MM.1S (cell line): ENCODE data around the gene CTNNA1.

Experiments used
- DNase-seq: peaks from one replicate; pipeline ENCODE4 v3.0.0-alpha.2; 2015
- H2AFZ ChIP-seq: fragments of 300-600 bp; sonication (generic); 2 replicates; pipeline ENCODE4 v1.6.0; 2016; ENCODE audit warnings: antibody characterized with exemption, low read length
- H3F3A ChIP-seq: fragments of 300-600 bp; sonication (generic); 2 replicates; pipeline ENCODE4 v1.6.1; 2016; ENCODE audit warnings: mild to moderate bottlenecking, antibody characterized with exemption, low read length, moderate library complexity, mixed read lengths; ENCODE audit not compliant: insufficient read depth
- H3K27ac ChIP-seq: fragments of 300-600 bp; sonication (generic); 2 replicates; pipeline ENCODE4 v1.5.1; 2016; ENCODE audit warnings: mild to moderate bottlenecking, low read length
- H3K27me3 ChIP-seq: fragments of 300-600 bp; sonication (generic); replicated peaks from 2 replicates; pipeline ENCODE4 v1.6.0; 2016; ENCODE audit warnings: low read length; ENCODE audit not compliant: insufficient read depth
- H3K36me3 ChIP-seq: fragments of 300-600 bp; sonication (generic); replicated peaks from 2 replicates; pipeline ENCODE4 v1.6.1; 2016; ENCODE audit warnings: mild to moderate bottlenecking, low read length, mixed read lengths; ENCODE audit not compliant: insufficient read depth
- H3K4me1 ChIP-seq: fragments of 300-600 bp; sonication (generic); 2 replicates; pipeline ENCODE4 v1.6.1; 2016; ENCODE audit warnings: low read length, mixed read lengths
- H3K4me2 ChIP-seq: fragments of 300-600 bp; sonication (generic); 2 replicates; pipeline ENCODE4 v1.6.0; 2016; ENCODE audit warnings: low read depth, low read length
- H3K4me3 ChIP-seq: fragments of 300-600 bp; sonication (generic); 2 replicates; pipeline ENCODE4 v1.5.1; 2016; ENCODE audit warnings: low read length, mixed read lengths
- H3K79me2 ChIP-seq: fragments of 300-600 bp; sonication (generic); 2 replicates; pipeline ENCODE4 v1.6.1; 2016; ENCODE audit warnings: mixed run types, low read length, mixed read lengths
- H3K9ac ChIP-seq: fragments of 300-600 bp; sonication (generic); 2 replicates; pipeline ENCODE4 v1.6.1; 2016; ENCODE audit warnings: low read length, mixed read lengths
- H3K9me2 ChIP-seq: fragments of 300-600 bp; sonication (generic); replicated peaks from 2 replicates; pipeline ENCODE4 v1.6.1; 2016; ENCODE audit warnings: mild to moderate bottlenecking, low read length, mixed read lengths; ENCODE audit not compliant: insufficient read depth
- H3K9me3 ChIP-seq: fragments of 300-600 bp; sonication (generic); replicated peaks from 2 replicates; pipeline ENCODE4 v1.6.1; 2016; ENCODE audit warnings: mild to moderate bottlenecking, low read length, mixed read lengths; ENCODE audit not compliant: insufficient read depth
- H4K20me1 ChIP-seq: fragments of 300-600 bp; sonication (generic); 2 replicates; pipeline ENCODE4 v1.6.1; 2016; ENCODE audit warnings: mild to moderate bottlenecking, low read length, moderate library complexity, mixed read lengths; ENCODE audit not compliant: insufficient read depth
- CTCF ChIP-seq: fragments of 300-600 bp; sonication (generic); IDR thresholded peaks from 2 replicates; pipeline ENCODE4 v1.5.1; 2016; ENCODE audit warnings: antibody characterized with exemption, low read length, mixed read lengths
- EZH2 ChIP-seq: fragments of 300-600 bp; sonication (generic); optimal IDR thresholded peaks from 2 replicates; pipeline ENCODE3; 2017; ENCODE audit warnings: low read depth, mild to moderate bottlenecking, antibody characterized with exemption, low read length, mixed read lengths
- EZH2phosphoT487 ChIP-seq: fragments of 300-600 bp; sonication (generic); IDR thresholded peaks from 2 replicates; pipeline ENCODE4 v1.6.1; 2018; ENCODE audit warnings: antibody characterized with exemption, low read length

CTNNA1 gene

GRCh38 chr5:138901716-138902115 lies 148.5 kb downstream of the CTNNA1 start:
- H2AFZ ChIP-seq, result no peak overlapping the region
- no peak overlapping the region for H3K4me3 ChIP-seq
- no peak overlapping the region for H3K4me2 ChIP-seq
- H3K9ac ChIP-seq, result no peak overlapping the region
- no peak overlapping the region for H3K27ac ChIP-seq
- TF ChIP-seq EZH2 (no peak), EZH2phosphoT487 (no peak), CTCF (no peak)
- H3K36me3 ChIP-seq, result no peaks in the 10 kb centered on the region
- no peak for DNase-seq
- no peaks in the 10 kb centered on the region for H3K9me3 ChIP-seq
- no peaks in the 10 kb centered on the region for H3K9me2 ChIP-seq
- H3K27me3 ChIP-seq, result no peaks in the 10 kb centered on the region
- no peaks in the 10 kb centered on the region for H3K4me1 ChIP-seq
- no peaks in the 10 kb centered on the region for H4K20me1 ChIP-seq
- H3F3A ChIP-seq, result peaks cover 4% of the 10 kb centered on the region; the same call in 1 of the 2 replicates
- H3K79me2 ChIP-seq, result no peaks in the 10 kb centered on the region

GRCh38 chr5:138903130-138903775 lies 150.0 kb downstream of the CTNNA1 start:
- H3K4me2 ChIP-seq, result no peak overlapping the region
- no peaks in the 10 kb centered on the region for H3K27me3 ChIP-seq
- H3K27ac ChIP-seq, result no peak overlapping the region

GRCh38 chr5:138905541-138905940 lies 152.3 kb downstream of the CTNNA1 start:
- Histone ChIP-seq H4K20me1 (no peaks in the 10 kb centered on the region), H3K4me3 (no peak overlapping the region), H3K27me3 (no peaks in the 10 kb centered on the region), H3K4me1 (no peaks in the 10 kb centered on the region), H3K9me3 (no peaks in the 10 kb centered on the region), H3K79me2 (no peaks in the 10 kb centered on the region), H3K9me2 (no peaks in the 10 kb centered on the region), H2AFZ (no peak overlapping the region), H3K36me3 (no peaks in the 10 kb centered on the region; the same call in 1 of the 2 replicates), H3K9ac (no peak overlapping the region), H3F3A (peaks cover 4% of the 10 kb centered on the region; the same call in 1 of the 2 replicates), H3K4me2 (no peak overlapping the region), H3K27ac (no peak overlapping the region)
- TF ChIP-seq EZH2phosphoT487 (no peak), EZH2 (no peak), CTCF (no peak)
- no peak for DNase-seq

More at GRCh38 chr5:138903130-138903775, 150.0 kb downstream of the CTNNA1 start:
- Histone ChIP-seq H3K79me2 (no peaks in the 10 kb centered on the region), H3K9ac (no peak overlapping the region), H2AFZ (no peak overlapping the region), H3K9me3 (no peaks in the 10 kb centered on the region), H3K4me1 (no peaks in the 10 kb centered on the region), H3K4me3 (no peak overlapping the region), H3K9me2 (no peaks in the 10 kb centered on the region), H3F3A (peaks cover 4% of the 10 kb centered on the region; the same call in 1 of the 2 replicates), H3K36me3 (no peaks in the 10 kb centered on the region; the same call in 1 of the 2 replicates), H4K20me1 (no peaks in the 10 kb centered on the region)
- TF ChIP-seq EZH2phosphoT487, result no peak
- TF ChIP-seq EZH2, result no peak
- TF ChIP-seq CTCF, result no peak
- DNase-seq, result no peak
